WTC11 (cell line): ENCODE measurements around the gene ZEB1. TPM values are rescaled to one million over a fixed set of nuclear protein-coding genes. Genes with fewer than 3 reads are reported as not detected.

ENCODE experiments used
- ATAC-seq: fragments of 200-7000 bp; cut with Tn5 transposase; 2 replicates; pipeline ENCODE4 v1.10.0; 2021; ENCODE audit warnings: mild to moderate bottlenecking, moderate library complexity
- CTCF ChIA-PET: fragments of 300-600 bp; sonication (Branson Sonifier 250); formaldehyde crosslinking; loops from one replicate; lab custom pipeline; 2021; ENCODE audit warnings: antibody characterized with exemption; lab: Charles Lee
- POLR2A ChIA-PET: fragments of 350-600 bp; sonication (Branson Sonifier 250); formaldehyde crosslinking; loops from one replicate; lab custom pipeline; 2021; ENCODE audit warnings: antibody characterized with exemption; lab: Charles Lee
- DNase-seq: peaks from one replicate; pipeline ENCODE4 v3.0.0; 2021; ENCODE audit warnings: low spot score
- H3K27ac Mint-ChIP-seq: 2 replicates; pipeline ENCODE4 v1.8.0; 2021; ENCODE audit warnings: mixed read lengths
- H3K27me3 Mint-ChIP-seq: 2 replicates; pipeline ENCODE4 v1.8.0; 2021; ENCODE audit warnings: low read depth, mild to moderate bottlenecking, moderate library complexity, mixed read lengths
- H3K36me3 Mint-ChIP-seq: 2 replicates; pipeline ENCODE4 v1.8.0; 2021; ENCODE audit warnings: mixed read lengths
- H3K4me1 Mint-ChIP-seq: 2 replicates; pipeline ENCODE4 v1.8.0; 2022; ENCODE audit warnings: mixed read lengths
- H3K4me3 Mint-ChIP-seq: 2 replicates; pipeline ENCODE4 v1.8.0; 2021; ENCODE audit warnings: mild to moderate bottlenecking, moderate library complexity, mixed read lengths
- H3K9me3 Mint-ChIP-seq: 2 replicates; pipeline ENCODE4 v1.8.0; 2021; ENCODE audit warnings: mixed read lengths
- ARID4B ChIP-seq: sonication (generic); formaldehyde crosslinking; IDR thresholded peaks from 2 replicates; pipeline ENCODE4 v1.8.0; 2023; ENCODE audit warnings: missing genetic modification reagents, mild to moderate bottlenecking, borderline replicate concordance
- ATF2 ChIP-seq: sonication (generic); formaldehyde crosslinking; IDR thresholded peaks from 2 replicates; pipeline ENCODE4 v1.8.1; 2022; ENCODE audit warnings: low read depth, missing genetic modification reagents, borderline replicate concordance
- ATF6 ChIP-seq: sonication (generic); formaldehyde crosslinking; IDR thresholded peaks from 2 replicates; pipeline ENCODE4 v1.8.1; 2023; ENCODE audit warnings: mild to moderate bottlenecking, missing genetic modification reagents
- E2F4 ChIP-seq: sonication (generic); formaldehyde crosslinking; IDR thresholded peaks from 2 replicates; pipeline ENCODE4 v1.8.1; 2022; ENCODE audit warnings: low read depth, mild to moderate bottlenecking, moderate library complexity, missing genetic modification reagents, borderline replicate concordance
- E2F5 ChIP-seq: sonication (generic); formaldehyde crosslinking; IDR thresholded peaks from 2 replicates; pipeline ENCODE4 v1.8.1; 2022; ENCODE audit warnings: mild to moderate bottlenecking, moderate library complexity, missing genetic modification reagents
- FOXJ3 ChIP-seq: sonication (generic); formaldehyde crosslinking; IDR thresholded peaks from 2 replicates; pipeline ENCODE4 v1.9.0; 2021; ENCODE audit warnings: missing genetic modification reagents, mild to moderate bottlenecking, borderline replicate concordance
- FOXK1 ChIP-seq: sonication (generic); formaldehyde crosslinking; IDR thresholded peaks from 2 replicates; pipeline ENCODE4 v1.8.0; 2022; ENCODE audit warnings: mild to moderate bottlenecking, moderate library complexity, missing genetic modification reagents
- FOXP1 ChIP-seq: sonication (generic); formaldehyde crosslinking; IDR thresholded peaks from 2 replicates; pipeline ENCODE4 v1.8.0; 2022; ENCODE audit warnings: missing genetic modification reagents, mild to moderate bottlenecking, moderate library complexity, borderline replicate concordance
- HMGA2 ChIP-seq: fragments of 250-450 bp; sonication (Bioruptor Pico); IDR thresholded peaks from 2 replicates; pipeline ENCODE4 v1.4.0; 2021; ENCODE audit warnings: mild to moderate bottlenecking, moderate library complexity
- IRF2 ChIP-seq: sonication (generic); formaldehyde crosslinking; IDR thresholded peaks from 2 replicates; pipeline ENCODE4 v1.8.0; 2022; ENCODE audit warnings: low read depth, missing genetic modification reagents, borderline replicate concordance
- MXD4 ChIP-seq: fragments of 250-450 bp; sonication (Bioruptor Pico); IDR thresholded peaks from 2 replicates; pipeline ENCODE4 v1.8.0; 2021; ENCODE audit warnings: mild to moderate bottlenecking, moderate library complexity, borderline replicate concordance
- NFATC4 ChIP-seq: fragments of 250-450 bp; sonication (Bioruptor Pico); IDR thresholded peaks from 2 replicates; pipeline ENCODE4 v1.9.0; 2021; ENCODE audit warnings: mild to moderate bottlenecking
- SOX15 ChIP-seq: fragments of 250-450 bp; sonication (Bioruptor Pico); IDR thresholded peaks from 2 replicates; pipeline ENCODE4 v1.9.0; 2021; ENCODE audit warnings: mild to moderate bottlenecking
- ZNF281 ChIP-seq: sonication (generic); formaldehyde crosslinking; IDR thresholded peaks from 2 replicates; pipeline ENCODE4 v1.8.0; 2023; ENCODE audit warnings: mild to moderate bottlenecking, missing genetic modification reagents
- ZNF532 ChIP-seq: fragments of 250-450 bp; sonication (Bioruptor Pico); IDR thresholded peaks from 2 replicates; pipeline ENCODE4 v1.9.0; 2021; ENCODE audit warnings: mild to moderate bottlenecking, borderline replicate concordance
- total RNA-seq: library from RNA; stranded (reverse); gene quantifications from 3 replicates; pipeline ENCODE4 v1.2.3, GENCODE V29; 2021

Gene ZEB1
- total RNA-seq, 1 experiment from 2014 or later, result 0.39 TPM

- TF ChIP-seq ARID4B (CRISPR knock-in tag) (no peak), ZNF532 (no peak), FOXK1 (CRISPR knock-in tag) (no peak), ATF6 (no peak), FOXP1 (CRISPR knock-in tag) (no peak), SOX15 (CRISPR knock-in tag) (no peak), E2F4 (CRISPR knock-in tag) (no peak), HMGA2 (CRISPR knock-in tag) (no peak), MXD4 (no peak)
Measured at GRCh38 chr10:31288001-31288400, 31.0 kb upstream of the ZEB1 start (continued).

GRCh38 chr10:31288962-31289361 is 30.1 kb upstream of the ZEB1 start:
- ChIA-PET POLR2A (no interaction called here), CTCF (no interaction called here)
- ATAC-seq, result no peak

More at GRCh38 chr10:31288962-31289361, 30.1 kb upstream of the ZEB1 start:
- Mint-ChIP-seq H3K27me3 (no peaks in the 10 kb centered on the region; the same call in none of the 2 replicates), H3K27ac (no peak overlapping the region), H3K9me3 (peaks cover 13% of the 10 kb centered on the region), H3K36me3 (no peaks in the 10 kb centered on the region), H3K4me3 (no peak overlapping the region), H3K4me1 (peaks cover 5% of the 10 kb centered on the region)
- no peak for DNase-seq
- no peak for TF ChIP-seq FOXJ3 (CRISPR knock-in tag)
- TF ChIP-seq ZNF281 (CRISPR knock-in tag), result no peak
- no peak for TF ChIP-seq E2F5
- TF ChIP-seq IRF2 (CRISPR knock-in tag), result no peak
- TF ChIP-seq ATF2 (CRISPR knock-in tag), result no peak
- TF ChIP-seq NFATC4 (CRISPR knock-in tag), result no peak
- no peak for TF ChIP-seq SOX15 (CRISPR knock-in tag)
- TF ChIP-seq, all 79 proteins: peak for 0
